Mucosa of stomach (tissue), 1 donor: ENCODE data around the gene PCSK9.
"Not testable (repeated sequence)": the region's sequence is repeated elsewhere in the genome, so short reads cannot be mapped to it uniquely, and the experiment has no call there.

ENCODE experiments used
- H3K27me3 ChIP-seq: one replicate; pipeline ENCODE4 v1.7.0; 2013; ENCODE audit warnings: mild to moderate bottlenecking, low read length; ENCODE audit not compliant: control insufficient read depth, insufficient read depth
- H3K36me3 ChIP-seq: one replicate; pipeline ENCODE4 v1.7.0; 2013; ENCODE audit warnings: low read length; ENCODE audit not compliant: control insufficient read depth, insufficient read depth
- H3K4me1 ChIP-seq: one replicate; pipeline ENCODE4 v1.7.0; 2013; ENCODE audit warnings: mild to moderate bottlenecking, low read length; ENCODE audit not compliant: control insufficient read depth, insufficient read depth
- H3K4me3 ChIP-seq: one replicate; pipeline ENCODE4 v1.7.0; 2013; ENCODE audit warnings: low read length
- H3K9ac ChIP-seq: one replicate; pipeline ENCODE4 v1.7.0; 2013; ENCODE audit warnings: mild to moderate bottlenecking, low read length, moderate library complexity
- H3K9me3 ChIP-seq: one replicate; pipeline ENCODE4 v1.7.0; 2013; ENCODE audit warnings: mild to moderate bottlenecking, low read length, moderate library complexity; ENCODE audit not compliant: control insufficient read depth
- donor health status: Pancreatic carcinoma.

Gene PCSK9

DNA sequence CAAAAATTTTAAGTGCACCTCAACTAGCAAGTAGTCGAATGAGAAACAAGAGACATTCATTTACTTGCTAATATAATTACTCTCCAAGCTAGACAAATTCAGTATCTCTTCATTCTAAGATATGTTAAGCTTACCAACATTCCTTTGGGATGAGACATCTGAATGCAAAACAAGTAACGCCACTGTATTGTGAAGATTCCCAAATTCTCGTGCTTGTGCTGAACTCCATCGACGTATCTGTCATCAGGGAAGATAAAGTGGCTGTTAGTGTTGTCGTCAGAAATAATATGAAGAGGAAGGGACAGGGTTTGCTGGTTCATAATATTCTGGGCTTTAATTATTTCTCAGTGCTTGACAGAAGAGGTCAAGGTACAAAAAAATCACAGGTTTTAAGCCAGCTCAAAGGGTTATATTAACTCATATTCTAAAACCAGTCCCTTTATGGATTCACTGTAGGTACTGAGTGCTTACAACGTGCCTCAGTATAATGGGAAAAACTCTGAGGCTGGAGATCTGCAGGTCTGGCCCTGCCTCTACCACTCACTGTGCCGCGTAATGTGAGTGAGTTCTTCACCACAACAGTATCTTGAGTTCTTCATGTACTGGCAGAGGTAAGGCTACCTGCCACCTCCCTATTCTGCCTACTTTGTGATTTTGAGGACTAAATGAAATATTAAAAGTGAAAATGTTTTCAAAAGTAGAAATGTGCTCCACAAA is 42.0 kb downstream of the PCSK9 start:
- H3K9ac ChIP-seq = no peak overlapping the region
- no peaks in the 10 kb centered on the region for H3K27me3 ChIP-seq
- H3K9me3 ChIP-seq = no peaks in the 10 kb centered on the region
- H3K4me3 ChIP-seq = no peak overlapping the region
- no peaks in the 10 kb centered on the region for H3K4me1 ChIP-seq
- H3K36me3 ChIP-seq = peaks cover 4% of the 10 kb centered on the region

GRCh38 chr1:55081905-55082296 is 42.6 kb downstream of the PCSK9 start:
- Histone ChIP-seq H3K27me3 (no peaks in the 10 kb centered on the region), H3K36me3 (peaks cover 4% of the 10 kb centered on the region), H3K9me3 (no peaks in the 10 kb centered on the region), H3K9ac (no peak overlapping the region), H3K4me3 (no peak overlapping the region), H3K4me1 (no peaks in the 10 kb centered on the region)

DNA sequence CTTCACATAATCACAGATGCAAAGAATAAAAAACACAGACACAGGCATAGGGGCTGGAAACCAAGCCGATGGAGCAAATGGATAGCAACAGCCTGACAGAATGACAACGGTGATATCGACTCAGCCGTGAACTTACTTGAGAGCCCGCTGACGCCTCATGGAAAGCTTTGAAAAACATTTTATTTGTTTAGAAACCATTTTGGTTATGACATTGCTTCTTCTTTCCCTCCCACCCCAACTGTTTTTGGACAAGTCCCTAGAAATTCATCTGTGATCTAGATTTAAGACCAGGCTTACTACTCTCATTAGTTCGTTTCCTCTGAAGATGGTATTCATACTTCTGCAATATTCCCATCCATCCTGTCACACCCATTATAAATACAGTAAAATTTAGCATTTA is 44.9 kb downstream of the PCSK9 start:
- H3K9me3 ChIP-seq = no peaks in the 10 kb centered on the region
- H3K27me3 ChIP-seq = no peaks in the 10 kb centered on the region
- no peak overlapping the region for H3K4me3 ChIP-seq
- H3K4me1 ChIP-seq = no peaks in the 10 kb centered on the region
- no peak overlapping the region for H3K9ac ChIP-seq
- H3K36me3 ChIP-seq = no peaks in the 10 kb centered on the region

DNA sequence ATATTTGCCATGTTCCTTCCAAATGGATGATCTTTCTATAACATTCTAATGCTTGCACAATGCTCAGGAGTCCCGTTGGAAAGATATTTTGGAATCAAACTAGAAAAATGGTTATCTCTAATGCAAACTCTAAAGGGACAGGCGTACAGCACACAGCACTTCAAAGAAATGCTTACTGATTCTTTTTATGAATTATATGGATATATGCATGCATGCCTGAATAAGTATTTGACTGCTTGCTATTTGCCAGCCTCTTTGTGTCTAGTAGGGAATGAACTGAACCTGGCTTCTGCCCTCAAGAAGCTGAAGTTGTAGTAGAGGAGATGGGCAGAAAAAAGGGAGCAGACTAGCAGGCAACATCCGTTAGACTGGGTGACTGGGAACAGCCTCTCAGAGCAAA is 48.1 kb downstream of the PCSK9 start:
- Histone ChIP-seq H3K4me1 (no peaks in the 10 kb centered on the region), H3K9ac (no peak overlapping the region), H3K27me3 (no peaks in the 10 kb centered on the region), H3K4me3 (no peak overlapping the region), H3K36me3 (no peaks in the 10 kb centered on the region), H3K9me3 (no peaks in the 10 kb centered on the region)

GRCh38 chr1:55088413-55088812 is 49.1 kb downstream of the PCSK9 start:
- H3K9ac ChIP-seq = no peak overlapping the region
- no peaks in the 10 kb centered on the region for H3K4me1 ChIP-seq
- H3K36me3 ChIP-seq = no peaks in the 10 kb centered on the region
- H3K27me3 ChIP-seq = no peaks in the 10 kb centered on the region
- H3K9me3 ChIP-seq = no peaks in the 10 kb centered on the region
- no peak overlapping the region for H3K4me3 ChIP-seq

- Histone ChIP-seq H3K4me3 (no peak overlapping the region), H3K4me1 (no peaks in the 10 kb centered on the region), H3K27me3 (no peaks in the 10 kb centered on the region), H3K36me3 (no peaks in the 10 kb centered on the region), H3K9ac (no peak overlapping the region), H3K9me3 (no peaks in the 10 kb centered on the region)
Measured at GRCh38 chr1:55089683-55090082, 50.3 kb downstream of the PCSK9 start.

DNA sequence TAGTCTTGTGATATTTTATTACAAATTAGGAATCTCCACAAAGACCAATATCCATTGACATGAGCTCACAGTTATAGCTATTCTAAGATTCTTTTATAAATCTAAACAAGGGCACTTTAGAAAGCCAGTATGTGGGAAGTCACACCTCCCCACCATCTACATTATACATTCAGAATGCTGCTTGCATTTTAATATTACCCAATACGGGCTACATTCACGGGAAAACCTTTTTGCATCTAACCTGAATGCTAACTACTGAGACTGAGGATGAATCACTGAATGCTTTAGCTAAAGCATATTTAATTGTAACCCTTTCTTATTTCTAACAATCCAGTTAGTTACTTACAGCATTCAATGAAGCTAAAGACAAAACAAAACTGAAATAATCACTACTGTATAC is 53.1 kb downstream of the PCSK9 start:
- Histone ChIP-seq H3K4me3 (no peak overlapping the region), H3K4me1 (no peaks in the 10 kb centered on the region), H3K36me3 (peaks cover 4% of the 10 kb centered on the region), H3K27me3 (no peaks in the 10 kb centered on the region), H3K9ac (no peak overlapping the region), H3K9me3 (no peaks in the 10 kb centered on the region)

GRCh38 chr1:55095095-55095494 is 55.7 kb downstream of the PCSK9 start:
- Histone ChIP-seq H3K4me3 (no peak overlapping the region), H3K36me3 (peaks cover 14% of the 10 kb centered on the region), H3K9ac (no peak overlapping the region)

DNA sequence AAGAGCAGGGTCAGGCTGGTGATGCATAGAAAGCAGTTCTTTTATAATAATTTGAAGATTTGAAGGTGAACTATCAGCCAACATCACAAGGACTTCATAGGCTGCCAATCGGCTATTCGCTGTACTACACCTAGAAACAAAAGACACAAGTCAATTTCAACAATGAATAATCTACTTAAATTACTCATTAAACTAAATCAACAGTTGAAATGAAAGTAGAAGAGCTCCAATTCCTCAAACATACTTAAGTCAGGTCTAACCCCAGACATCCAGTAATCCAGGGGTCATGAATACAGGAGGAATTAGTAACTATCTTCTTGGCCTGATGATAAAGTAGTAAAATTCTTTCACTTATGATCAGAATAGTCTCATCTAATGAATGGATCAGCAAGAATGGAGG is 64.5 kb downstream of the PCSK9 start:
- no peak overlapping the region for H3K9ac ChIP-seq
- no peaks in the 10 kb centered on the region for H3K9me3 ChIP-seq
- H3K27me3 ChIP-seq = no peaks in the 10 kb centered on the region
- no peak overlapping the region for H3K4me3 ChIP-seq
- H3K36me3 ChIP-seq = peaks cover 20% of the 10 kb centered on the region
- no peaks in the 10 kb centered on the region for H3K4me1 ChIP-seq

More at GRCh38 chr1:55095095-55095494, 55.7 kb downstream of the PCSK9 start:
- Histone ChIP-seq H3K27me3 (no peaks in the 10 kb centered on the region), H3K4me1 (no peaks in the 10 kb centered on the region), H3K9me3 (no peaks in the 10 kb centered on the region)

DNA sequence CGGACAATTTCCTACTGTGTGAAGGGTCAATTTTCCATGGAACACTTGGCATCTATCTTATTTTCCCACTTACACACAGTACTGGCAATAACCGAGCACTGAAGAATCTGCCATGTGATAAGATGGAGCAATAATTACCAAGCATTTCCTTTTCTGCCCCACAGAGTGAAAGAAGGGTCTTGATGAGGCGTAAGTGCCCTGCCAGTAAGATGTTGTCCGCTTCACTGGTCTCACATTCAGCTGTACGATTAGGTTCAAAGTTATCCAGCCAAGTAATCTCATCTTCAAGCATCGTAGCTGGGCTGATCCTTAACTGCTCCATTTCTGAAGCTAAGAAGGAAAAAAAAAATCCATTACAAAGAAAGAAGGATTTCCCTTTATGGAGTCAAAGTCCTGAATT is 67.8 kb downstream of the PCSK9 start:
- H3K27me3 ChIP-seq = no peaks in the 10 kb centered on the region
- no peaks in the 10 kb centered on the region for H3K4me1 ChIP-seq
- H3K9ac ChIP-seq = no peak overlapping the region
- H3K9me3 ChIP-seq = no peaks in the 10 kb centered on the region
- no peak overlapping the region for H3K4me3 ChIP-seq
- H3K36me3 ChIP-seq = peaks cover 10% of the 10 kb centered on the region

DNA sequence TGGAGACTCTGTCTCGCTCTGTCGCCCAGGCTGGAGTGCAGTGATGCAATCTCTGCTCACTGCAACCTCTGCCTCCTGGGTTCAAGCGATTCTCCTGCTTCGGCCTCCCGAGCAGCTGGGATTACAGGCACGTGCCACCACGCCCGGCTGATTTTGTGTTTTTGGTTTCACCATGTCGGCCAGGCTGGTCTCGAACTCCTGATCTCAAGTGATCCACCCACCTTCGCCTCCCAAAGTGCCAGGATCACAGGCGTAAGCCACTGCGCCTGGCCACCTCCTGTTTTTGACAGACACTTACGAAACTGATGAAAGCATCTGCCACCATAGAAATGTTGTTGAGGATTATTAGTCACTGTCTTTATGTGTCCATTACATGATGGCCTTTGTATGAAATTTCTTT is 69.7 kb downstream of the PCSK9 start:
- not testable (repeated sequence) for H3K9me3 ChIP-seq, H3K27me3 ChIP-seq, H3K9ac ChIP-seq, H3K4me1 ChIP-seq, H3K4me3 ChIP-seq, H3K36me3 ChIP-seq
